GM18519 (cell line): Measurements from ENCODE around the gene CCDC71.

Experiments
- ATAC-seq: cut with Tn5 transposase; IDR thresholded peaks from one replicate; pipeline ENCODE4 v1.9.1; 2021; ENCODE audit warnings: mild to moderate bottlenecking, moderate library complexity; ENCODE audit not compliant: unreplicated experiment, low FRiP score

Gene CCDC71

DNA sequence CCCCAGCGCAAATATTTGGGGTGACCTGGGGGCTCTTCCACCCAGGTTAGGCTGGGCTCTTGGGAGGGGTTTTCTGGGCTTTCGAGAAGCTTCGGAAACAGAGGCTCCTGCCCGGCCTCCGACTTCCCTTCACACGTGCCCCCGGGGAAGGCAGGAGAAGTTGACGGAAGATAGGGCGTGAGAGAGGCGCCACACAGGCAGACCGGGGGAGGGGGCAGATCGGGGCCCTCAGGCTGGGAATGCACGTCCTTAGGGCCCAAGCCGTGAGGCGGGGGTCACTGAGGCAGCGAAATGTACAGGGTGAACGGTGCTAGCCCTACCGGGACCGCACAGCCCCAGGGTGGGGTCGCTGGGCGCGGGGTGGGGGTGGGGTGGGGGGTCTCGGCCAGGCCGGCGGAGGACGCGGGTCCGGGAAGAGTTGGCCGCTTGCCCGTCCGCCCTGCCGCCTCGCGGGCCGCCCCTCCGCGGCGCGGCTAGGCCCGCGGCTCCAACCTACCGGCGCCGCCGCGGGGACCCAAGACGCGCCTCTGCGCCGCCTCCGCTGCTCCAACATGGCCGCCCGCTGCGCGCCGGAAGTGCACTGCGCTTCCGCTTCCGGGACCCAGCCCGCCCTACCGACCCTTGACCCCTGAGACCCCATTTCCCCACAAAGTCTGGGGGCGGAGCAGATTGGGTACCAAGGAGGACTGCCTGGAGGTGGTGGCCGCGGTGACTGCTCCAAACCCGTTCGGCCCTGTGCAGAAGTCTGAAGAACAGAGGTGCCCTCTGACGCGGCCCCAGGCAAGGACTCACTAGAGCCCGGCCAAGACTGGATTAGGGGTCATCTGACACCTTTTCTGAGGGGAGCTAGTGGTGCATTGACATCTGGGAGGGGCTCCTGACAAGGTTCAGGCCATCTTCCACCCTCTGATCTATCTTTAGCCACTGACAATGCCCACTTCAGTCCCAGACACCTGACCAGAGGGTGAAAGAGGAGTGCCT is at the start of gene CCDC71:
Gene CCDC71 (minus strand): TSS at position 561 of the 981 bp plus-strand sequence. CDS start 2,123 bp downstream, outside the sequence.
- ATAC-seq: no peak

DNA sequence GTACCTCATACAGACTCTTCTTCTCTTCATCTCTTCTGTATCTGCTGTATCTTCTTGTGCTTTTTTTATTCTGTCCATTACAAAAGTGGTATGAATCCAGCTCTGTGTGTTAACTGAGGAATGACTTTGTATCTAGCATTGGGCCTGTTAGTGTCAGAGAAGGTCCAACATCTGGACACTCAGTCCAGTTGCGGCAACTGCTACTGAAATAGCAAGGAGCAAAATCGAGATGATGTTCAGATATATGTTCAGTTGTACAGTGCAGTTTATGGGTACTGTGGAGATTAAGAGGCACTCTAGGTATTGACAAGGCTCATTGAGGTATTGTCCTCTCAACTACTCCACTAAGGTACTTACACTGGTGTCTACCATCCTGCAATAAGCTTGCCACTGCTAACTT is 47.9 kb upstream of the CCDC71 start:
- ATAC-seq: no peak

- no peak for ATAC-seq
Observed at GRCh38 chr3:49213541-49213943, 47.4 kb upstream of the CCDC71 start.

- no peak for ATAC-seq
Observed at GRCh38 chr3:49199900-49200281, 33.8 kb upstream of the CCDC71 start.

DNA sequence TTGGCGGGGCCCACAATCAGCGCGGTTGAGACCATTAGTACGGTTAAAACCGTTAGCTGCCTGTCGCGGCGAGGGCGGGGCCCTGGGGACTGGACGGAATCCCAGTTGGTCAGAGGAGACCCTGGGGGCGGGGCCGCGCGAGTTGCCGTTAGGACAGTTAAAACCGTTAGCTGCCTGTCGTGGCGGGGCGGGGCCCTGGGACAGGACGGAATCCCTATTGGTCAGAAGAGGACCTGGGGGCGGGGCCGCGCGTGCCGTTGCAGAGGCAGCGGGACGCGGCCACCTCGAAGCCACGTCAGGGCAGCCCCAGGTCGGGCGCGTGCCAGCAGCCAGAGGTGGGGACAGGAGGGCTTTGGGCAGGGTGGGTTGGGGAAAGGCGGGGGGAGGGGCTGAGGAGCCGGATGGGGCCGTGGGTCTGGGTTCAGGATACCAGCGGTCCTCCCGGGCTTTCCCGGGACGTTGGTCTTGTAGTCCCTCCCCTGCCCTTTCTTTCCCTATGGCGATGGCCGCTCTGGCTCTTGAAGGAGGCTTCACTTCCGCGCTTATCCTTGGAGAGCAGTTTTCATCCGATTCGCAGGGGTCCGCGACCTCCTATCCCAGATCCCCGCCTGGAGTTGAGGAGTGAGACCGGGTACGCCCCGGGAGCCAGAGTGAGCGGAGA is 33.2 kb upstream of the CCDC71 start:
- no peak for ATAC-seq

DNA sequence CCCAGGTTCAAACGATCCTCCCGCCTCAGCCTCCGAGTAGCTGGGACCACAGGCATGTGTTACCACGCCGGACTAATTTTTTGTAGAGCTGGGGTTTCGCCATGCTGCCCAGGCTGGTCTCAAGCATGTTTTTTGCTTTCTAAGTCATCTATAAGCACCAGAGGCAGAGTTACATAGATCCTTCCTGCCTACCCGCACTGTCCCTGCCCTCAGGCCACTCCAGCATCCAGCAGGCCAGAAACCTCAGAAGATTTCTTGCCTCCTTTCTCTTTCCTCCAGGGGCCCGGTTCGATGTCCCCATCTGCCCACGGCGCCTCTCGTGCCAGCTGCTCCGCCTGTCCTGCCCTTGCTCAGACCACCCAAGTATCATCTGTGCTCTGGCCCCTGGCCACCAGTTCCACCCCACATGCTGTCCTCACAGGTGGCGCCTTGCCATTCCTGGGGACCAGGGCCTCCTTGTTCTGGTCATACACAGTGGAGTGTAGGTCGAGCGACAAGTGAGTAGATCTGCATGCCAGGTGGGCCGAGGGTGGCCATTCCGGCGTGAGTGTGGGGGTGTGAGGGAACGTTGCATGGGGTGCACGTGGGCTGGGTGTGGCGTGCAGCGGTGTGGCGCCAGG is 32.6 kb upstream of the CCDC71 start:
- ATAC-seq: no peak

DNA sequence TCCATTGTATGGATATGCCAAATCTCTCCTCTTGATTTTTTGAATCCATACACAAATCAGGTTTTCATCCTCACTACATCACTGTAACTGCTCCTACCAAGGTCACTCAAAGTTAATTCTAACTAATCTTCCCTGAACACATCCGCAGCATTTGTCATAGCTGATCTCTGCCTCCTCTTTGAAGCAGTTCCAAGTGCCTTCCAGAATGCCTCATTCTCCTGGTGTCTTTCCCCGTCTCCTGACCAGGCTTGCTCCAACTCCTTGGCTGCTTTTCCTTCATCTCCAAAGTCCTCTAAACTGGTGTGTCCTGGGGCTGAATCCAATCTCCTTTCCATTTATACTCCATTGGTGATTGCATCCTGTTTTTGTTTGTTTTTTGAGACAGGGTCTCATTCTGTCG is 32.0 kb upstream of the CCDC71 start:
- ATAC-seq: no peak

- no peak for ATAC-seq
Observed at GRCh38 chr3:49191741-49192140, 25.6 kb upstream of the CCDC71 start.

DNA sequence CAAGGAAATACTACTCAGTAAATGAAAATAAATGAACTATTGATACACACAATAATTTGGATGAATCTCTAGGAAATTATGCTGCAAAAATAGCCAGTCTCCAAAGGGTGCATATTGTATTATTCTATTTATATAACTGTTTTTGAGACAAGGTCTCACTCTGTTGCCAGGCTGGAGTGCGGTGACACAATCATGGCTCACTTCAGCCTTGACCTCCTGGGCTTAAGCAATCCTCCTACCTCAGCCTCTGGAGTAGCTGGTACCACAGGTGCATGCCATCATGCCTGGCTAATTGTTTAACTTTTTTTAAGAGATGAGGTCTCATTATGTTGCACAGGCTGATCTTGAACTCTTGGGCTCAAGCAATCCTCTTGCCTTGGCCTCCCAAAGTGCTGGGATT is 17.7 kb upstream of the CCDC71 start:
- no peak for ATAC-seq

GRCh38 chr3:49182682-49183081 is 16.6 kb upstream of the CCDC71 start:
- ATAC-seq: no peak

GRCh38 chr3:49181351-49181750 is 15.2 kb upstream of the CCDC71 start:
- no peak for ATAC-seq

DNA sequence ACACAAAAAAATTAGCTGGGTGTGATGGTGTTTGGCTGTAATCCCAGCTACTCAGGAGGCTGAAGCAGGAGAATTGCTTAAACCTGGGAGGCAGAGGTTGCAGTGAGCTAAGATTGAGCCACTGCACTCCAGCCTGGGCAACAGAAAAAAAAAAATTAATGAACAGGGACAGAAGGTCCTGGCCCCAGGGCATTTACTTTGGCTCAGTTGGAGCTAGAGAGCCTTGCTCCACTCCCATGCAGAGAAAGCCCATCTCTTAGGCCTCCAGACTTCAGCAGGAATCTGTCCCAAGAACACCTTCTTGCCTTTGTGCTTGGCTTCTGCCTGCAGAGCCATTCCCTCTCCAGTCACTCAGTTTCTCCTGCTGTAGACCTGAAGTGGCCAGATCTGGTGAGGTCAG is 14.0 kb upstream of the CCDC71 start:
- no peak for ATAC-seq

GRCh38 chr3:49177073-49177472 is 10.9 kb upstream of the CCDC71 start:
- ATAC-seq: no peak

DNA sequence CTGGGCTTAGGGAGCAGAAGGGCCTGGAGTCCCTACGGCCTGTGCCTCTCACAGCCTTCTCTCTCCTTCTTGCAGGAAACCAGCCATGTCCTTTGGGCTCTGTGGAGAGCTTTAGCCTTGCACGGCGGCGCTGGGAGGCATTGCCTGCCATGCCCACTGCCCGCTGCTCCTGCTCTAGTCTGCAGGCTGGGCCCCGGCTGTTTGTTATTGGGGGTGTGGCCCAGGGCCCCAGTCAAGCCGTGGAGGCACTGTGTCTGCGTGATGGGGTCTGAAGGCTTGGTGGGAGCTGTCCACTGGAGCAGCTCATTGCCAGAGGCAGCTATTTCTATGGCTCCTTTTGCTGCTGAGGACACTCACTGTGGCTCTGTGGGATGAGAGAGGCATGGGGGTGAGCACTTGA is 9.4 kb upstream of the CCDC71 start:
- no peak for ATAC-seq

DNA sequence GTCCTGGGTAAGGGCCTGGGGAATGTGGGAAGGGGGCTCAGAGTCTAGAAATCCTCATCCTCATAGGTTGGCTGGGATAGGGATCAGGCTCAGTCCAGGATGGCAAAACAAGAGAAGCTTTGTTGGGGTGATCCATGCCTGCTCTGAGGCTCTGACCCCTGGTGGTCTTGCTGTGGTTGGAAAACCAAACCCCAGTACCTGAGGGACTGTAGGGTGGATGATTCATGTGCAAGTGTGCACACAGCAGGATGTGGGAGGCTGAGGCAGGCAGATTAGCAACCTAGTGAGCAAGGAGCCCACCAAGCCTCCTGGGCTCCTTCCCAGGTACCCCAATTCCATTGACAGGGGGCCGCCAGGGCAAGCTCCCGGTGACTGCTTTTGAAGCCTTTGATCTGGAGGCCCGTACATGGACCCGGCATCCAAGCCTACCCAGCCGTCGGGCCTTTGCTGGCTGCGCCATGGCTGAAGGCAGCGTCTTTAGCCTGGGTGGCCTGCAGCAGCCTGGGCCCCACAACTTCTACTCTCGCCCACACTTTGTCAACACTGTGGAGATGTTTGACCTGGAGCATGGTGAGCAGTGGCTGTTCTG is 8.4 kb upstream of the CCDC71 start:
- no peak for ATAC-seq

GRCh38 chr3:49173792-49174170 is 7.7 kb upstream of the CCDC71 start:
- ATAC-seq: no peak

- ATAC-seq: no peak
Observed at GRCh38 chr3:49173116-49173791, 7.1 kb upstream of the CCDC71 start.

- ATAC-seq: no peak
Observed at GRCh38 chr3:49172551-49173041, 6.5 kb upstream of the CCDC71 start.

DNA sequence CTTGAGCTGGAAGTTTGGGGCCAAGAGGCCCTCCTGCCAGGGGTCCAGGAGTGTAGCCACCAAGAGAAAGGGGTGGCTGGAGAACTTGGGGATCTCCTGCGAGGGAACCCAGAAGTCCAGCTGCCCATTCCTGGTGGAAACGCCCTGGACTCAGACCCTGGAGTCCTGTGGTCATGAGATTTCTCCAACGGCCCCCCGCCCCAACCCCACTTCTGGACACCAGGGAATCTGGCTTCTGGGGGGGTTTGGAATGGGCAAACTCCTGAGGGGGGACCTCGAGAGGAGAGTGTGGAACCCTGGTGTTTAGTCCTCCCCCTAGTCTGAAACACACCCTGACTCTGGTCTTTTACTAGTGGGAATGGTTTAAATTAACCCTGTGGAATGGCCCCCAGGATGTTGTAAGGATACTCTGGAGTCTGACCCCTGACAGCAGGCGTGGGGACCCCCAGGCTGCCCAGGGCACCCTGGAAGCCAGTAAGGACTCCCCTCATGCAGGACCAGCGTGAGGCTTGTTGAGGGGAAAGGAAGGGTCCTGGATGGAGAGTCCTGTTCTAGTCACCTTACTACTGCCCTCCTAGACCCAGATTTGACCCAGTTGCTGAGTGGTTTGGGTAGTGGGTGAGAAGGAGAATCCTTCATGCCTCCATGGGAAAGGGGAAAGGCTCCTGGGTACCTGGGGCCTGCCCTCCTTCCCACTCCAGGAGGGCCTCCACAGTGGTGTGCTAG is 5.8 kb upstream of the CCDC71 start:
- ATAC-seq: no peak
